A549 (cell line): ENCODE measurements around the gene RFX3.

Source experiments
- POLR2A ChIP-seq: IDR thresholded peaks from 2 replicates; pipeline ENCODE4 v1.6.1; 2012; ENCODE audit warnings: mild to moderate bottlenecking, low read length
- USF2 ChIP-seq: fragments of 450-650 bp; IDR thresholded peaks from 2 replicates; pipeline ENCODE4 v1.6.1; 2014; ENCODE audit warnings: antibody characterized with exemption

- TF ChIP-seq USF2 (no peak), POLR2A (no peak)
Observed at GRCh38 chr9:3331801-3332200, 194.0 kb downstream of the RFX3 start.
